SK-N-SH treated with all-trans-retinoic acid at 6 μM for 48 hours (cell line): ENCODE data around the gene RABEPK.

ENCODE experiments used
- ARNTL ChIP-seq: fragments of 450-650 bp; formaldehyde crosslinking; IDR thresholded peaks from 2 replicates; pipeline ENCODE4 v1.5.0; 2020; ENCODE audit warnings: low read depth, mild to moderate bottlenecking, moderate library complexity, borderline replicate concordance
- CREB5 ChIP-seq: fragments of 250-450 bp; sonication (Bioruptor Pico); IDR thresholded peaks from 2 replicates; pipeline ENCODE4 v1.5.1; 2020; ENCODE audit warnings: low read depth, mild to moderate bottlenecking, moderate library complexity
- CSRNP3 ChIP-seq: fragments of 250-450 bp; sonication (Bioruptor Pico); IDR thresholded peaks from 2 replicates; pipeline ENCODE4 v1.5.1; 2021; ENCODE audit warnings: mild to moderate bottlenecking, moderate library complexity
- GLIS3 ChIP-seq: fragments of 250-450 bp; sonication (Bioruptor Pico); IDR thresholded peaks from 2 replicates; pipeline ENCODE4 v1.5.0; 2020; ENCODE audit warnings: mild to moderate bottlenecking, moderate library complexity
- PATZ1 ChIP-seq: fragments of 250-450 bp; sonication (Bioruptor Pico); IDR thresholded peaks from 2 replicates; pipeline ENCODE4 v1.8.0; 2020; ENCODE audit warnings: mild to moderate bottlenecking, moderate library complexity, borderline replicate concordance
- POU6F1 ChIP-seq: fragments of 250-450 bp; sonication (Bioruptor Pico); IDR thresholded peaks from 2 replicates; pipeline ENCODE4 v1.8.0; 2021; ENCODE audit warnings: low read depth, mild to moderate bottlenecking, moderate library complexity, borderline replicate concordance
- PPARA ChIP-seq: fragments of 250-450 bp; sonication (Bioruptor Pico); IDR thresholded peaks from 2 replicates; pipeline ENCODE4 v1.5.0; 2020; ENCODE audit warnings: mild to moderate bottlenecking, borderline replicate concordance
- SNAI2 ChIP-seq: fragments of 250-450 bp; sonication (Bioruptor Pico); IDR thresholded peaks from 2 replicates; pipeline ENCODE4 v1.5.0; 2020; ENCODE audit warnings: mild to moderate bottlenecking, moderate library complexity
- TCF4 ChIP-seq: fragments of 250-450 bp; sonication (Bioruptor Pico); IDR thresholded peaks from 2 replicates; pipeline ENCODE4 v1.8.0; 2021; ENCODE audit warnings: mild to moderate bottlenecking, moderate library complexity, borderline replicate concordance
- TOX ChIP-seq: fragments of 250-450 bp; sonication (Bioruptor Pico); IDR thresholded peaks from 2 replicates; pipeline ENCODE4 v1.8.0; 2021; ENCODE audit warnings: mild to moderate bottlenecking, moderate library complexity, borderline replicate concordance
- ZFP3 ChIP-seq: fragments of 250-450 bp; sonication (Bioruptor Pico); IDR thresholded peaks from 2 replicates; pipeline ENCODE4 v1.5.0; 2020; ENCODE audit warnings: mild to moderate bottlenecking, moderate library complexity
- ZFP30 ChIP-seq: fragments of 450-650 bp; formaldehyde crosslinking; IDR thresholded peaks from 2 replicates; pipeline ENCODE4 v1.5.0; 2022; ENCODE audit warnings: mild to moderate bottlenecking, moderate library complexity

GRCh38 chr9:125255781-125256391, 55.5 kb downstream of the RABEPK start:
- TF ChIP-seq TCF4 (no peak), ZFP3 (no peak), TOX (no peak), ARNTL (CRISPR knock-in tag) (no peak), POU6F1 (CRISPR knock-in tag) (no peak), GLIS3 (CRISPR knock-in tag) (no peak), SNAI2 (CRISPR knock-in tag) (no peak), PATZ1 (no peak), PPARA (CRISPR knock-in tag) (no peak), CREB5 (CRISPR knock-in tag) (no peak), CSRNP3 (CRISPR knock-in tag) (no peak), ZFP30 (CRISPR knock-in tag) (no peak)
